ENCODE data around the gene WDFY4.

GRCh38 chr10:48697821-48698764 lies 13.4 kb downstream of the WDFY4 start:
- TF ChIP-seq POLR2AphosphoS5 (IDR thresholded peaks at IDR 0.05) (no peak), POLR2A (IDR thresholded peaks at IDR 0.05) (no peak)
- TF ChIP-seq, protein P1, sequence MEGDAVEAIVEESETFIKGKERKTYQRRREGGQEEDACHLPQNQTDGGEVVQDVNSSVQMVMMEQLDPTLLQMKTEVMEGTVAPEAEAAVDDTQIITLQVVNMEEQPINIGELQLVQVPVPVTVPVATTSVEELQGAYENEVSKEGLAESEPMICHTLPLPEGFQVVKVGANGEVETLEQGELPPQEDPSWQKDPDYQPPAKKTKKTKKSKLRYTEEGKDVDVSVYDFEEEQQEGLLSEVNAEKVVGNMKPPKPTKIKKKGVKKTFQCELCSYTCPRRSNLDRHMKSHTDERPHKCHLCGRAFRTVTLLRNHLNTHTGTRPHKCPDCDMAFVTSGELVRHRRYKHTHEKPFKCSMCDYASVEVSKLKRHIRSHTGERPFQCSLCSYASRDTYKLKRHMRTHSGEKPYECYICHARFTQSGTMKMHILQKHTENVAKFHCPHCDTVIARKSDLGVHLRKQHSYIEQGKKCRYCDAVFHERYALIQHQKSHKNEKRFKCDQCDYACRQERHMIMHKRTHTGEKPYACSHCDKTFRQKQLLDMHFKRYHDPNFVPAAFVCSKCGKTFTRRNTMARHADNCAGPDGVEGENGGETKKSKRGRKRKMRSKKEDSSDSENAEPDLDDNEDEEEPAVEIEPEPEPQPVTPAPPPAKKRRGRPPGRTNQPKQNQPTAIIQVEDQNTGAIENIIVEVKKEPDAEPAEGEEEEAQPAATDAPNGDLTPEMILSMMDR (IDR thresholded peaks at IDR 0.05): no peak
